Fibroblast of pulmonary artery (primary cell): ENCODE results near the gene IGSF22.

Source experiments
- DNase-seq: peaks from one replicate; pipeline ENCODE4 v3.0.0-alpha.2; 2010; ENCODE audit warnings: low read depth
- H3K4me3 ChIP-seq: replicated peaks from 2 replicates; pipeline ENCODE4 v1.5.1; 2011; ENCODE audit warnings: low read depth, mild to moderate bottlenecking, control low read depth, low read length, moderate library complexity
- TF ChIP-seq, protein P1 (sequence below): IDR thresholded peaks from 2 replicates; pipeline ENCODE4 v1.5.1; 2011; ENCODE audit warnings: mild to moderate bottlenecking, control low read depth, low read length, inconsistent platforms; ENCODE audit errors: missing control alignments

The IGSF22 gene

GRCh38 chr11:18700872-18701271 lies 25.1 kb downstream of the IGSF22 start:
- H3K4me3 ChIP-seq: no peak overlapping the region
- no peak for DNase-seq
- TF ChIP-seq, protein P1, sequence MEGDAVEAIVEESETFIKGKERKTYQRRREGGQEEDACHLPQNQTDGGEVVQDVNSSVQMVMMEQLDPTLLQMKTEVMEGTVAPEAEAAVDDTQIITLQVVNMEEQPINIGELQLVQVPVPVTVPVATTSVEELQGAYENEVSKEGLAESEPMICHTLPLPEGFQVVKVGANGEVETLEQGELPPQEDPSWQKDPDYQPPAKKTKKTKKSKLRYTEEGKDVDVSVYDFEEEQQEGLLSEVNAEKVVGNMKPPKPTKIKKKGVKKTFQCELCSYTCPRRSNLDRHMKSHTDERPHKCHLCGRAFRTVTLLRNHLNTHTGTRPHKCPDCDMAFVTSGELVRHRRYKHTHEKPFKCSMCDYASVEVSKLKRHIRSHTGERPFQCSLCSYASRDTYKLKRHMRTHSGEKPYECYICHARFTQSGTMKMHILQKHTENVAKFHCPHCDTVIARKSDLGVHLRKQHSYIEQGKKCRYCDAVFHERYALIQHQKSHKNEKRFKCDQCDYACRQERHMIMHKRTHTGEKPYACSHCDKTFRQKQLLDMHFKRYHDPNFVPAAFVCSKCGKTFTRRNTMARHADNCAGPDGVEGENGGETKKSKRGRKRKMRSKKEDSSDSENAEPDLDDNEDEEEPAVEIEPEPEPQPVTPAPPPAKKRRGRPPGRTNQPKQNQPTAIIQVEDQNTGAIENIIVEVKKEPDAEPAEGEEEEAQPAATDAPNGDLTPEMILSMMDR: no peak

GRCh38 chr11:18700375-18700774 lies 25.6 kb downstream of the IGSF22 start:
- no peak for DNase-seq
- TF ChIP-seq, protein P1: no peak
- no peak overlapping the region for H3K4me3 ChIP-seq

GRCh38 chr11:18699848-18700261 lies 26.1 kb downstream of the IGSF22 start:
- H3K4me3 ChIP-seq: no peak overlapping the region
- DNase-seq: no peak
- TF ChIP-seq, protein P1: no peak

DNA sequence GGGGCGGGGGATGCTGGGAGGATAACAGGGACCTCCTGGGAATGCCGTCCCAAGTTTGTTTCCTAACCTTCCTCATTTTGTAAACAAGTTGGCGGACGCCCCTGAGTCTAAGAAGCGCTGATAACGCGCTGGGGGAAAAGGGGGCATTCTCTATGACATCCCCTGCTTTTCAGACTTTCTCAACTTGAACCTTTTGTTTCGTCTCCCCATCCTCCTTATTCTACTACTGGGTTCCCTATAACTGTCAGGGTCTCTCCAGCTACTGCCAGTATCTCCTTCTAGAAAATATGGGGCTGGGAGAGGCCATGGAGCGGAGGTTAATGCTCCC lies 26.8 kb downstream of the IGSF22 start:
- TF ChIP-seq, protein P1: no peak
- DNase-seq: no peak

DNA sequence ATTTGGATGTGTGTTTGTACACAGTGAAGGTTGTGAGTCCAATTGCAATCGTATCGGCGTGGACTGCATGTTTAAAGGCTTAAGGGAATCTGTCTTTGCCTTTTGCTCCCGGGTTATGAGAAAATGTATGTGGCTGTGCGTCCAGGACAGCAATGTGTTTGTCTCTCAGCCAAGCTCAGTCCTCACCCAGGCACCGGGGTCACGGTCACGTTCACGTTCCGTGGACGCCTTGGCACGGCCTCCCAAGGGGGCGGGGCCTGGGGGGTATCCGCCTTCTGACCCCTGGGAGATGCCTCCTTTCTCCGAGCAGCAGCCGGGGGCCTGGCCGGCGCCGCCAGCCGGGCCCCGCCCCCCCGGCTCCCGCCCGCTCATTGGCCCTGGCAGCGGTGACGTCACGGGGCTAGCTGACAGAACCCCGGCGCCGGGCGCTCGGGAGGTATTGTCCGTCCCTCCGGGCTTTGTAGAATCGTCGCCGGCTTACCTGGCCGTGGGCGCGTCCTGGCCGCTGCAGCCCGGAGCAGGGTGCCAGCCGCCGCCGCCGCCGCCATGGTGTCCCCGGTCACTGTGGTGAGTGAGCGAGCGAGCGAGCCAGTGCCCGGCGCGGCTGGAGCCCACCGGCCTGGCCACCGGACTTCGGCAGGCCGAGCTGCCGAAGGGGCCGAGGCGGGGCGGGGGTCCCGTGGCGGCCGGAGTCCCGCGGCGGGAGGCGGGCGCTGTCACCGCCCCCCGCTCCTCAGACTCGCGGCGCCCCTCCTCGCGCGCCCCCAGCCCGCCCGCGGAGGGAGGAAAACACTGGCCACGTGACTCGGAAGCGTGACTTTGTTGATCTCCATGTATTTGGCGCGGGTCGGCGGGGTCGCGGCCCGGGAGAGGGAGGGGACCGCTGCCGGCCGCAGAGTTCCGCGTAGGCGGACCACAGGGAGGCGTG lies 27.4 kb downstream of the IGSF22 start, which contains the start of gene TMEM86A:
Gene TMEM86A (plus strand): TSS at position 439 of the 928 bp plus-strand sequence. CDS start 108 bp downstream, at position 547.
- TF ChIP-seq, protein P1: no peak
- peak within 1 kb of the TSS; percentile 64 for H3K4me3 ChIP-seq
- peak; percentile 75 for DNase-seq

More for the DNA sequence above, 26.8 kb downstream of the IGSF22 start:
- peak overlapping the region; percentile 64 for H3K4me3 ChIP-seq

DNA sequence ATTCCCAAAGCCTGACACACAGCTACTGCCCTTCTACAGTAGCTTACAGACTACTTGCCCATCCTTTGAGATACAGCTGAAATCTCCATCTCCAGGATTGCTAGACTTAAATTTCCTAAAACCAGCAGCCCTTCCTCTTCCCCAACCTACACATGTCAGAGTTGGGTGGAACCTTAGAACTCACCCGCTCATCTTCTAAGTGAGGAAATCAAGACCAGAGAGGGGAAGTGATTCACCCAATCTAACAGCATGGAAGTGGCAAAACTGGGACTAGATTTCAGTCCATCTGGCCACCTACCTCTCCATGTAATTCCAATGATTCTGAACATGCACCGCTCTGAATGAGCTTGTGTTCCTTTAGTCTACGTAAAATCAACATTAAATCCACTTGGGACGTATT lies 28.4 kb downstream of the IGSF22 start:
- TF ChIP-seq, protein P1: no peak
- no peak overlapping the region for H3K4me3 ChIP-seq
- no peak for DNase-seq

- H3K4me3 ChIP-seq: no peak overlapping the region
- peak; percentile 33 for DNase-seq
- TF ChIP-seq, protein P1: no peak
These were observed 29.3 kb downstream of the IGSF22 start for GRCh38 chr11:18696638-18697225.
